ENCODE measurements around the gene COG8.

- TF ChIP-seq CTCF (IDR thresholded peaks at IDR 0.05) (no peak), ZFX (IDR thresholded peaks at IDR 0.05; ENCODE audit: borderline replicate concordance) (no peak)
These were observed 41.9 kb upstream of the COG8 start for GRCh38 chr16:69381231-69381630.
